Measurements from ENCODE around the gene AP1B1.

AP1B1 gene

DNA sequence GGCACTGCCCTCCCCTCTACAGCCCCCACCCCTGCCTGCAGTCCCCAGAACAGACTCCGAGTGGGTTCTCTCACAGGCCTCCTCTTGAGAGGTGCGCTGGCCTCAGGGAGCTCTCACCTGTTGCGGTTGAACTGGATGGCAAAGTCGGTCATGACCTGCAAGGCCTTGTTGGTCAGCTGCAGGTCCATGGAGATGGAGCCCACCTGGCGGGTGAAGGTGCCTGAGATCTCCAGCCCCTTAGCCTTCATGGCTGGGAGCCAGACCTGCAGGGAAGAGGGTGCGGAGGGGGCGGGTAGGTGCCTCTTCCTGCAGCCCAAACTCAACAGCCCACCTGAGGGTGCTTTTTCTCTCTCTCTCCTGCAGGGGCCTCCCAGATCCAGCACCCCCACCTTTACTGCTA lies 54.2 kb downstream of the AP1B1 start:
- DNase-seq (ENCODE audit: low read depth in 2 of 3, low spot score in 1 of 3): no peak

GRCh38 chr22:29332886-29333496 lies 55.4 kb downstream of the AP1B1 start:
- no peak for DNase-seq (ENCODE audit: low read depth in 2 of 3, low spot score in 1 of 3)

GRCh38 chr22:29331658-29332300 lies 56.6 kb downstream of the AP1B1 start:
- no peak for DNase-seq (ENCODE audit: low read depth in 2 of 3, low spot score in 1 of 3)

GRCh38 chr22:29331213-29331612 lies 57.2 kb downstream of the AP1B1 start:
- DNase-seq (ENCODE audit: low read depth in 2 of 3, low spot score in 1 of 3): no peak

GRCh38 chr22:29330753-29331152 lies 57.6 kb downstream of the AP1B1 start:
- no peak for DNase-seq (ENCODE audit: low read depth in 2 of 3, low spot score in 1 of 3)

DNA sequence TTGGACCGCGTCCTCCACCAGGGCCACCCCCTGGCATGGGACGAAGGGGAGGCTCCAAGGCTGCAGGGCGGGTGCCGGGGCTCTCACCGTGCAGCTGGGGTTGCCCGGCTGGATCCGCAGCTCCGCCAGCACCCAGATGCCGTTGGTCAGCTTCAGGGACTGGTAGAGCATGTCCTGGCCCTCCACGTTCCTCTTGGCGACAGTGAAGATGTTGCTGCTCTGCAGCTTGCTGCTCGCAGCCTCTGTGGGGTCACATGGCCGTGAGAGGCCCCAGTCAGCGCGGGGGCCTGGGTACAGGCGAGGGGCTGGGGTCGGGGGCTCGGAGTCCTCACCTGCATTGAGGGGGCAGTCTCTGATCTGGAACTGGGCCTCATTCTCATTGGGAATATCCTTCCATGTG lies 58.1 kb downstream of the AP1B1 start:
- DNase-seq (ENCODE audit: low read depth in 2 of 3, low spot score in 1 of 3): no peak

DNA sequence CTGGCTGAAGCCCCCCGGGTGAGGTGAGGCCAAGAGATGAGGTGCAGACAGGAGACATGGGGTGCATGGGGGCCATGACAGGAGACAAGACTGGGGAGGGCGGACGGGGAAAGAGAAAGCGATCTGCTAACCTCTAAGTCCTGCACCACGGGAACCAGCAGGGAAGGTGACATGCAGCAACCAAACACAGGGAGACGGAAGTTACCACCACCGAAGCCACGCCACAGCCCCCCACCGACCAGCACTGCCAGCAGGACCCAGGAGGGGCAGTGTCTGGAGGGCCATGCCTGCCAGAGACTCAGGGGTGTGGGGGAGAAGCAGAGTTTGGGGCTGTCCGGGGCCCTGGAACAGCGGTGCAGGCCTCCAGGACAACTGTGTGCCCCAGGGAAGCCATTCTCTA lies 58.8 kb downstream of the AP1B1 start:
- no peak for DNase-seq (ENCODE audit: low read depth in 2 of 3, low spot score in 1 of 3)

GRCh38 chr22:29328566-29329500 lies 59.5 kb downstream of the AP1B1 start:
- no peak for DNase-seq (ENCODE audit: low read depth in 2 of 3, low spot score in 1 of 3)

GRCh38 chr22:29328055-29328454 lies 60.3 kb downstream of the AP1B1 start:
- DNase-seq (ENCODE audit: low read depth in 2 of 3, low spot score in 1 of 3): no peak

DNA sequence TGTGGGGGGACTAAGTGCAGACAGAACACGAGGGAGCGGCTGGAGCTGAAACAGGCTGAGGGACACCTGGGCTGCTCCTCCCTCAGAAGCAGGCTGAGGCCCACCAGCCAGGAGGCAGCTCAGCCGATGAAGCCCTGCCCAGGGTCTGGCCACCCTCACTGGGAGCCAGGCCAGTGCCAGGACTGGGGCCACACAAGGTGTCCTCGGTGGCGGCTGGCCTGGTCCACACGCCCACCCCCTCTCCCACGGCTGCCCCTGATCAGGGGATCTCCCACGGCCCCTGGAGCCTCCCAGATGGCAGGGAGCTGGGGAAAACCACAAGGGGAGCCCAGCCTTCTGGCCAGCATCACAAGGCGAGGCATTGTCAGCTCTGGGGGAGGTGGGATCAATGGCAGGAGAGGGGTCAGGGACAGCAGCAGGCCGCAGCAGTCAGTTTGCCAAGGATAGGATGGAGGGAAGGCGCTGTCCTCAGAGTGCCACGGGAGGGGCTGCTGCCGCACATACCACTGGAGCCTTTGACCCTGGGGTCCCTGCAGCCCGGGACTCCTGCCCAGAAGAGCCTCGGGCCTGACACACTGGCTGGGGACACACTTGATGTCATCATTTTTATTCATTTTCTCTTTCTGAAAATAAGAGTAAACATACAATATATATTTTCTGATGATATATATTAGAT lies 61.1 kb downstream of the AP1B1 start:
- no peak for DNase-seq (ENCODE audit: low read depth in 2 of 3, low spot score in 1 of 3)

GRCh38 chr22:29326481-29326880 lies 61.9 kb downstream of the AP1B1 start:
- DNase-seq (ENCODE audit: low read depth in 2 of 3, low spot score in 1 of 3): no peak

DNA sequence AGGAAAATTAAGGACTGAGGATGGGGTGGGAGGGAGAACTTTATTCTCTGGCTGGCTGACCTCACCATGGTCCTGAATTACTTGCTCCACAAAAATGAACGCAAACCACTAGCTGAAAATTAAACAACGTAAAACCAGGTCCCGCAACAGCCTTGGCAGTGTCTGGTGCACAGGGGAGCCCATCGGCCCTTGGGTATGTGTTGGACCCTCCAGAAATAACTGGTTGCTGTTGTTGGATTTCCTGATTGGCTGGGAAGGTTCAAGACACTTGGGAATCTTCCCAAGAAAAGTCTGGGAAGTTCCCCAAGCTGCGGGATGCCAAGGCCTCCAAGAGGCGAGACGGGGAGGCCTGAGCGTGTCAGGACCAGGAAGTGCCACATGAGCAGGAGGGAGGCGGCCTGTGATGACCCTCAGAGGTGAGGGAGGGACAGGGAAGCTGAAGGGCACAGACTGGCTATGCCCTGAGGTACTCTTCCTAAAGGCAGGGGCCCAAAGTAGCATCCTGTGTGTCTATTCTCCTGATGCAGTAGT lies 62.5 kb downstream of the AP1B1 start:
- DNase-seq (ENCODE audit: low read depth in 2 of 3, low spot score in 1 of 3): no peak

GRCh38 chr22:29325356-29325755 lies 63.0 kb downstream of the AP1B1 start:
- no peak for DNase-seq (ENCODE audit: low read depth in 2 of 3, low spot score in 1 of 3)

- DNase-seq (ENCODE audit: low read depth in 2 of 3, low spot score in 1 of 3): no peak
Observed at GRCh38 chr22:29323641-29324040, 64.7 kb downstream of the AP1B1 start.

DNA sequence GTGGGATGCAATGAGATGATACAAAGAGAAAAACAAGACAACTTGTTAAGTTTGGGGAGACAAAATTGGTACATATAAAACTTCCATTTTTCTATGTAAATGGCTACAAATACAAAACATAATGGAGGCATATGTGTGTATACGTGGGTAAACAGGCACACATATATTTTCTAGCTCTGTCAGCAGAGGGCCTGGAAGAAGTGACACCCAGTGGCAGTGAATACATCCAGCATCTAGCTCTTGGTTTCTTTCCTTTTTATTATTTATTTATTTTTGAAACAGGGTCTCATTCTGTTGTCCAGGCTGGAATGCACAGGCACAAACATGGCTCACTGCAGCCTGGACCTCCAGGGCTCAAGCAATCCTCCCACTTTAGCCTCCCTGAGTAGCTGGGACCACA lies 67.8 kb downstream of the AP1B1 start:
- no peak for DNase-seq (ENCODE audit: low read depth in 2 of 3, low spot score in 1 of 3)

- DNase-seq (ENCODE audit: low read depth in 2 of 3, low spot score in 1 of 3): no peak
Observed at GRCh38 chr22:29319072-29319471, 69.3 kb downstream of the AP1B1 start.

GRCh38 chr22:29317827-29318454 lies 70.4 kb downstream of the AP1B1 start:
- no peak for DNase-seq (ENCODE audit: low read depth in 2 of 3, low spot score in 1 of 3)

- DNase-seq (ENCODE audit: low read depth in 2 of 3, low spot score in 1 of 3): no peak
Observed at GRCh38 chr22:29316141-29316828, 72.1 kb downstream of the AP1B1 start.

DNA sequence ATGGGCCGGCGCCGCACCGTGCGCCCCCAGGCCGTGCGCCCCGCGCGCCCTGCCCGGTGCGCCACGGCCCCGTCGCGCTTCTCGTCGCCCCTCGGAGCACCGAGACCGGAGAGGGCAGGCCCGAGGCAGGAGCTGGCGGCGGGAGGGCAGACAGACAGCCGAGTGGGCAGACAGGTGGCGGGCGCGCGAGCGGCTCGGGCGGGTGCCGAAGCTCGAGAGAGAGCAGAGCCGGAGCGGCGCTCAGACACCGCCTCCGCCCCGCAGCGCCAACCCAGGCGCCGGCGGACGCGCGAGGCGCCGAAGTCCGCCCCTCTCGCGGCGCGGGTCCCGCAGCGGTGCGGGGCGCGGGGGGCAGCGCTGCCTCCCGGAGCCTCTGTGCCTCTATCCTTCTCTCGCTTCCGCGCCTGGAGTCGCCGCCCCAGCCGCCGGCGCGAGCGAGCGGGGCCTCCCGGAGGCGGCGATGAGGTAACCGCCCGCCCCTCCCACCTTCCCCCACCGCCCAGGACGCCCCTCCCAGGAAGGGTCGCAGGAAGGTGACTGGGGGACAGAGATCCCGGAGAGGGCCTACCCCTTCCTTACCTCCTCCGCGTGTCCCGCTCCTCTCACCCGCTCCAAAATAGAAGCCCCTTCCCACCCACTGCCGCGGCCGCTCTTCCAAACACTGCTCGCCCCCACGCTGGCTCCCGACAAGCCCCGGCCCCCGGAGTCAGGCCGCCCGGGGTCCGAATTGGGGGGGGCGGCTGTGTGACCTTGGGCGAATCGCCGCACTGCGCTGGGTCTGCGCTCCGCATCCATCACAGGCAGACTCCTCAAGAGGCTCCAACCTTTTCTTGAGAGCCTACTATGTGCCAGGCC lies 72.9 kb downstream of the AP1B1 start, which contains the start of gene RASL10A:
Gene RASL10A, minus strand, starts transcription at position 412 of the 855 bp plus-strand sequence. CDS start 451 bp downstream, outside the sequence.
- DNase-seq (ENCODE audit: low read depth in 2 of 3, low spot score in 1 of 3): no peak
